Measurements from ENCODE around the gene PRRC2B.

GRCh38 chr9:131447148-131447547 is 53.3 kb downstream of the PRRC2B start:
- no peak for TF ChIP-seq POLR2A (IDR thresholded peaks at IDR 0.05; ENCODE audit: control extremely low read depth in 1 of 2, low read depth in 2 of 2, low read length in 2 of 2)
- TF ChIP-seq CTCF (IDR thresholded peaks at IDR 0.05; ENCODE audit: control extremely low read depth in 1 of 3, insufficient read depth in 1 of 3, low read depth in 1 of 3, low read length in 3 of 3) = no peak
- no peak for TF ChIP-seq POLR2AphosphoS5 (IDR thresholded peaks at IDR 0.05; ENCODE audit: low read depth, low read length)
- no peak for TF ChIP-seq GABPA (IDR thresholded peaks at IDR 0.05; ENCODE audit: borderline replicate concordance, insufficient read depth, low read length)
- TF ChIP-seq RAD21 (IDR thresholded peaks at IDR 0.05 in 1 of 2, conservative IDR thresholded peaks at IDR 0.05 in 1 of 2; ENCODE audit: low read depth in 2 of 2, low read length in 2 of 2) = no peak
- TF ChIP-seq EZH2 (IDR thresholded peaks at IDR 0.05; ENCODE audit: low read depth, low read length, severe bottlenecking) = no peak
- TF ChIP-seq ZNF274 (IDR thresholded peaks at IDR 0.05; ENCODE audit: borderline replicate concordance, extremely low read depth, low read length) = no peak
- TF ChIP-seq FOSL1 (IDR thresholded peaks at IDR 0.05; ENCODE audit: insufficient read depth, low read depth, low read length) = no peak
- TF ChIP-seq CHD2 (IDR thresholded peaks at IDR 0.05; ENCODE audit: low read length) = no peak
- TF ChIP-seq MAFK (IDR thresholded peaks at IDR 0.05; ENCODE audit: low read depth, low read length) = no peak
- no peak for TF ChIP-seq YY1 (IDR thresholded peaks at IDR 0.05; ENCODE audit: low read depth, low read length)
- TF ChIP-seq BRCA1 (IDR thresholded peaks at IDR 0.05; ENCODE audit: low read depth, low read length) = no peak

Data from H1 (cell line).